ENCODE data around the gene IVD.

DNA sequence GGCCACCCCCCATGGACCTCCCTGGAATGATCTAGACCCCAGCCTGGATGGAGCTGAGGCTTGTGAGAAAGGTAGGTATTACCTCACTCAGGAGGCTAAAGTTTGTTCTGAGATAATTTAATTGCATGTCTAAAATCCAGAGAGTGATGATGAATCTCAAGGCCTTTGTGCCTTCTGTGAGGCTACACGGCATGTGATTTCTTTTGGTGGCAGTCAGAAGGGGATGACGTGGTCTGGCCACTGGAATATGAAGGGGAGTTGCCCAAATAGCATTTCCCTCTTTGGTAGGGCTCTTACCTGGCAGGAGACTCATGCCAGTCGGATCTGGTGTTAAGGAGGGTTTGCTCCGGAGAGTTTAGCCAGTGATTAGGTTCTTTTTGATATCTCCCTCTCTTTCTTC, 37.7 kb downstream of the IVD start:
- TF ChIP-seq POLR2A (IDR thresholded peaks at IDR 0.05): peak in 1 of 2 donors; percentile 75
- TF ChIP-seq, protein P1, sequence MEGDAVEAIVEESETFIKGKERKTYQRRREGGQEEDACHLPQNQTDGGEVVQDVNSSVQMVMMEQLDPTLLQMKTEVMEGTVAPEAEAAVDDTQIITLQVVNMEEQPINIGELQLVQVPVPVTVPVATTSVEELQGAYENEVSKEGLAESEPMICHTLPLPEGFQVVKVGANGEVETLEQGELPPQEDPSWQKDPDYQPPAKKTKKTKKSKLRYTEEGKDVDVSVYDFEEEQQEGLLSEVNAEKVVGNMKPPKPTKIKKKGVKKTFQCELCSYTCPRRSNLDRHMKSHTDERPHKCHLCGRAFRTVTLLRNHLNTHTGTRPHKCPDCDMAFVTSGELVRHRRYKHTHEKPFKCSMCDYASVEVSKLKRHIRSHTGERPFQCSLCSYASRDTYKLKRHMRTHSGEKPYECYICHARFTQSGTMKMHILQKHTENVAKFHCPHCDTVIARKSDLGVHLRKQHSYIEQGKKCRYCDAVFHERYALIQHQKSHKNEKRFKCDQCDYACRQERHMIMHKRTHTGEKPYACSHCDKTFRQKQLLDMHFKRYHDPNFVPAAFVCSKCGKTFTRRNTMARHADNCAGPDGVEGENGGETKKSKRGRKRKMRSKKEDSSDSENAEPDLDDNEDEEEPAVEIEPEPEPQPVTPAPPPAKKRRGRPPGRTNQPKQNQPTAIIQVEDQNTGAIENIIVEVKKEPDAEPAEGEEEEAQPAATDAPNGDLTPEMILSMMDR (IDR thresholded peaks at IDR 0.05): no peak
